Bronchial epithelial cell (primary cell): ENCODE results near the gene NDUFAB1. TPM values are rescaled to one million over a fixed set of nuclear protein-coding genes. Genes with fewer than 3 reads are reported as not detected.
A peak's percentile ranks its signal among the peaks of the same experiment; 100 is the strongest.

Source experiments
- DNase-seq: peaks from one replicate; pipeline ENCODE4 v3.0.0-alpha.2; 2010; ENCODE audit warnings: low read depth
- FAIRE-seq: peaks from 2 replicates; lab custom pipeline; 2011; peaks lifted over from hg19 to GRCh38; lab: Jason Lieb, UNC
- H3K27me3 ChIP-seq: 2 replicates; pipeline ENCODE4 v1.5.1; 2011; ENCODE audit warnings: low read length; ENCODE audit not compliant: control insufficient read depth, insufficient read depth
- H3K36me3 ChIP-seq: 2 replicates; pipeline ENCODE4 v1.5.1; 2011; ENCODE audit warnings: low read length; ENCODE audit not compliant: control insufficient read depth, insufficient read depth
- H3K4me3 ChIP-seq: 2 replicates; pipeline ENCODE4 v1.5.1; 2011; ENCODE audit warnings: mild to moderate bottlenecking, low read depth, low read length, control low read depth
- CTCF ChIP-seq: IDR thresholded peaks from 2 replicates; pipeline ENCODE4 v1.5.1; 2011; ENCODE audit warnings: mild to moderate bottlenecking, moderate library complexity, low read length, control low read depth, inconsistent platforms; ENCODE audit not compliant: insufficient read depth, severe bottlenecking
- total RNA-seq: library from RNA; depleted of rRNA; stranded (reverse); fragments of >200 nt; gene quantifications from 2 replicates; pipeline ENCODE4 v1.2.1, GENCODE V29; 2014

NDUFAB1 gene
- total RNA-seq, 1 donor from 2014 or later: 123 TPM

GRCh38 chr16:23580391-23580790 is 15.7 kb downstream of the NDUFAB1 start:
- FAIRE-seq: no peak
- no peak for TF ChIP-seq CTCF
- Histone ChIP-seq H3K4me3 (no peak overlapping the region), H3K36me3 (peaks cover 7% of the 10 kb centered on the region), H3K27me3 (no peaks in the 10 kb centered on the region)
- DNase-seq: no peak

DNA sequence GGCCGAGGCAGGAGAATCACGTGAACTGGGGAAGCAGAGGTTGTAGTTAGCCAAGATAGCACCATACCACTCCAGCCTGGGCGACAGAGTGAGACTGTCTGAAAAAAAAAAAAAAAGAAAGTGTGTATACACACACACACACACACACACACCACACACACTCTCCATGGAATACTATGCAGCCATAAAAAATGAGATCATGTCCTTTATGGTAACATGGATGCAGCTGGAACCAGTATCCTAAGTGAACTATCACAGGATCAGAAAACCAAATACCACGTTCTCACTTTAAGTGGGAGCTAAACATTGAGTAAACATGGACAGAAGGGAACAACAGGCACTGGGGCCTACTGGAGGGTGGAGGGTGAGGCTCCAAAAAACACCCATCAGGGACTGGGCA is 16.7 kb downstream of the NDUFAB1 start:
- no peak overlapping the region for H3K4me3 ChIP-seq
- no peaks in the 10 kb centered on the region for H3K27me3 ChIP-seq
- no peak for FAIRE-seq
- no peak for DNase-seq
- TF ChIP-seq CTCF: no peak
- H3K36me3 ChIP-seq: peaks cover 3% of the 10 kb centered on the region

- FAIRE-seq: no peak
- no peak for TF ChIP-seq CTCF
- H3K27me3 ChIP-seq: no peaks in the 10 kb centered on the region
- no peak overlapping the region for H3K4me3 ChIP-seq
- peak; percentile 4 for DNase-seq
- H3K36me3 ChIP-seq: peaks cover 10% of the 10 kb centered on the region
Observed at GRCh38 chr16:23578101-23578830, 17.9 kb downstream of the NDUFAB1 start.

DNA sequence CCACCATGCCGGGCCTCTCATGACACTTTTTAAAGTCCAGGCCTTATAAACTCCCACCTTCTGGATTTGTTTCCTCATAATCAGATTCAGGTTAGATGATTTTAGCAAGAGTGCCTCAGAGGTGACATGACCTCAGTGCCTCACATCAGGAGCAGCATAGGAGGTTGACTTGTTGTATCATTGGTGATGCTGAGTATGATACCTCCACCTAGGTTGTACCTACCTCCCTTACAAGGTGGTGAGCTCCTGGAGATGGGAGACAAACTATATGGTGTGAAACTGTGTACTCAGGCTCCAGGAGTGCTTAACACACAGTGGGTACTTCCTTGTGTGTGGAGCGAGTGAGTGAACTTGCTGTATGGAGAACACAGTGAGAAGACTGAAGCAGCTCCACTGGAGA is 18.6 kb downstream of the NDUFAB1 start:
- FAIRE-seq: no peak

DNA sequence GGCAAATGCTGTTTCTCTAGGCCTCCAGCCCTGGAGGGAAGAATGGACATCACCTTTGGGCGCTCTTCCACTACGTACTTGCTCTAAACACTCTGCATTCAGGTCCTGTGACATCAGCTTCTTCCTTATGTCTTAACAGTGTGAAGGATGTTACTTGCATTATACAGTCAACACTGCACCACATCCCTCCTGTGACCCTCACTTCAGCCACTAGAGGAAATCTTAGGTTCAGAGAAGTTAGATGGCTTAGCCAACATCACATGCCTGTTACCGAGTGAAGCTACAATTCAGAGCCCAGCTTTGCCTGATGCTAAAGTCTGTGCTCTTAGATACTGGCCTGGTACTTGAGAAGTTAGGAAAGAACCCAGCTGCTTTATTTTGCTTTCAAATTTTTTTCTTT is 20.3 kb downstream of the NDUFAB1 start:
- TF ChIP-seq CTCF: no peak
- no peaks in the 10 kb centered on the region for H3K27me3 ChIP-seq
- DNase-seq (no peak), FAIRE-seq (no peak)
- peaks cover 13% of the 10 kb centered on the region for H3K36me3 ChIP-seq
- no peak overlapping the region for H3K4me3 ChIP-seq

More for the DNA sequence above, 18.6 kb downstream of the NDUFAB1 start:
- TF ChIP-seq CTCF: no peak
- DNase-seq: no peak
- Histone ChIP-seq H3K36me3 (peaks cover 10% of the 10 kb centered on the region), H3K4me3 (no peak overlapping the region), H3K27me3 (no peaks in the 10 kb centered on the region)

DNA sequence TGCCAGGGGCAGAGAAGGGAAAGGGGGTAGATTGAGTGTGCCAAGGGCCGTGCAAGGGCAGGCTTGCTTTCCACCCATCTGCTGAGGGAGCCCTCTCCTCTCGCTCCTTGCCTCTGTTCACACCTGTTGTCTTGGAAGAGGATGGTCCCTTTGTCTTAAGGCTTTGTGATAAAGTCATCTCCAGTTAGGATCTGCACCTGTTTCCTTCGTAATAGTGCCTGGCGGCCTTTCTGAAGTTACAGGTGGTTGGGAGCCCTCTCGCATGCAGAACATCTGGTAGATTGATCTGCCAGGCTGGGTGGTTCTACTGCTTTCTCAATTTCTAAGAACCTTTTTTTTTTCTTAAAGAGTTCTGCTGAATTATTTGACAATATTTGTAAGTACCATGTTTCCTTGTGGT is 22.3 kb downstream of the NDUFAB1 start:
- no peak overlapping the region for H3K4me3 ChIP-seq
- H3K36me3 ChIP-seq: peaks cover 12% of the 10 kb centered on the region
- DNase-seq (no peak), FAIRE-seq (no peak)
- no peaks in the 10 kb centered on the region for H3K27me3 ChIP-seq
- TF ChIP-seq CTCF: no peak
